ENCODE results near the gene COMMD7. TPM values are rescaled to one million over a fixed set of nuclear protein-coding genes. Genes with fewer than 3 reads are reported as not detected.
"Not testable (repeated sequence)": the region's sequence is repeated elsewhere in the genome, so short reads cannot be mapped to it uniquely, and the experiment has no call there.

COMMD7 gene
- total RNA-seq, 1 donor from 2014 or later, result 36.3 TPM

DNA sequence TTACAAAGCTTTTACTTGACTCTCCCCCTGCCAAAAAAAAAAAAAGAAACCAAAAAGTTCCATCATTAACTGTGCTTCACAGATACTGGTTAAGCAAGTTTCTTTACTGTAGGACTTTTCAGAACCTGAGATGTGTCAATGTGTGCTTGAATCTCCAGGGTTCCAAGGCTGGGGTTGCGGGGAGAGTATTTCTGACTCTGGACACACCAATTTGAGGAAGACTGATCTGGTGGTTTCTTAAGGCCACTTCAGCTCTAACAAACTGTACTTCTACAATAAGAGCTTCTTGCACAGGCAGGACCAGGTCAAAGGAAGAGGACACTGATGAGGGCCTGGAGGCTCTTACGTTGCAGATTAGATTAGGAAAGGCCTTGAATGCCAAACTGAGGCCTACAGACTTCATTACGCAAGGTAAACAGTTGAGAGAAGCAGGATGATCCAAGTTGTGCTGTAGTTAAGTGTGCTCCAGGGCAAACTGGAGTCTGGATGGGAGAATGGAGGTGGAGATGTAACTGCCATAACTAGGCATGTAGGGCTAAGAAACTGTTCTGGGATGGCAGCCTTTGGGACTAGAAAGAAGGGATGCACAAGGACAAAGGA is 24.4 kb downstream of the COMMD7 start:
- intact Hi-C loops (cut with DNase I), result no loop called here
- Histone ChIP-seq H3K27me3 (no peaks in the 10 kb centered on the region), H3K36me3 (peaks cover 38% of the 10 kb centered on the region), H3K9me3 (no peaks in the 10 kb centered on the region), H3K27ac (no peak overlapping the region), H3K4me3 (no peak overlapping the region), H3K4me1 (no peaks in the 10 kb centered on the region)
- ATAC-seq (no peak), DNase-seq (no peak)
- TF ChIP-seq, protein P1, sequence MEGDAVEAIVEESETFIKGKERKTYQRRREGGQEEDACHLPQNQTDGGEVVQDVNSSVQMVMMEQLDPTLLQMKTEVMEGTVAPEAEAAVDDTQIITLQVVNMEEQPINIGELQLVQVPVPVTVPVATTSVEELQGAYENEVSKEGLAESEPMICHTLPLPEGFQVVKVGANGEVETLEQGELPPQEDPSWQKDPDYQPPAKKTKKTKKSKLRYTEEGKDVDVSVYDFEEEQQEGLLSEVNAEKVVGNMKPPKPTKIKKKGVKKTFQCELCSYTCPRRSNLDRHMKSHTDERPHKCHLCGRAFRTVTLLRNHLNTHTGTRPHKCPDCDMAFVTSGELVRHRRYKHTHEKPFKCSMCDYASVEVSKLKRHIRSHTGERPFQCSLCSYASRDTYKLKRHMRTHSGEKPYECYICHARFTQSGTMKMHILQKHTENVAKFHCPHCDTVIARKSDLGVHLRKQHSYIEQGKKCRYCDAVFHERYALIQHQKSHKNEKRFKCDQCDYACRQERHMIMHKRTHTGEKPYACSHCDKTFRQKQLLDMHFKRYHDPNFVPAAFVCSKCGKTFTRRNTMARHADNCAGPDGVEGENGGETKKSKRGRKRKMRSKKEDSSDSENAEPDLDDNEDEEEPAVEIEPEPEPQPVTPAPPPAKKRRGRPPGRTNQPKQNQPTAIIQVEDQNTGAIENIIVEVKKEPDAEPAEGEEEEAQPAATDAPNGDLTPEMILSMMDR (IDR thresholded peaks at IDR 0.05), result no peak

DNA sequence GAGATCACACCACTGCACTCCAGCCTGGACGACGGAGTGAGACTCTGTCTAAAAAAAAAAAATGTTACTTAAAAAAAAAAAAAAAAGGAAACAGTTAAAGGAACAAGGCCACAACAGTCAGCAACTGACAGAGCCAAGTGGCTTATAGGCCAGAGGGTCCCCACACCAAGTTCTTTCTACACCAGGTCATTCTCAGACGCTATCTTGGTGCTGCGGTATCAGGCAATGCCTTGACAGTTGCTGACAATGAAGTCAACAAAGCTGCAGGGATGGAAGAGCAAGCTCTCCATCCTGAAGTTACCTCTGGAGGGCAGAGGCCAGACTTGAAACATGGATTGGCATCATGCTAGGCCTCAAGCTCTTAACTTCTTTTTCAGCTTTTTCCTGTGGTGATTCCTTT is 31.9 kb downstream of the COMMD7 start:
- TF ChIP-seq, protein P1 (IDR thresholded peaks at IDR 0.05), result no peak

DNA sequence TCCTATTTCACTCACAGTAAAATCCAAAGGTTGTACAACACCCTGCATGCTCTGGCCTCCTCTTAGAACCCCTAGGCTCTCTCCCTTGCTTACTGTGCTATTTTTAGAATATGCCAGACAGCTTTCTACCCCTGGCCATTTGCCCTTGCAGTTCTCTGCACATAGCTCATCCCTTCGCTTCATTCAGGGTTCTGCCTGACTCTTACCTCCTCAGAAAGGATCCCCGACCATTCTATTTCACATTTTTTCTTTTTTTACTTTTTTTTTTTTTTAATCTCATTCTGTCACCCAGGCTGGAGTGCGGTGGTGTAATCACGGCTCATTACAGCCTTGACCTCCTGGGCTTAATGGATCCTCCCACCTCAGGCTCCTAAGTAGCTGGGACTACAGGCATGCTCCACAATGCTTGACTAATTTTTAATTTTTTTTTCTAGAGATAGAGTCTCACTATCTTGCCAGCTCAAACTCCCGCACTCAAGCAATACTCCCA is 33.6 kb downstream of the COMMD7 start:
- H3K27me3 ChIP-seq, result no peaks in the 10 kb centered on the region
- peaks cover 21% of the 10 kb centered on the region for H3K36me3 ChIP-seq
- intact Hi-C loops (cut with DNase I), result no loop called here
- no peaks in the 10 kb centered on the region for H3K9me3 ChIP-seq
- H3K27ac ChIP-seq, result no peak overlapping the region
- peaks cover 4% of the 10 kb centered on the region for H3K4me1 ChIP-seq
- H3K4me3 ChIP-seq, result no peak overlapping the region
- ATAC-seq (no peak), DNase-seq (no peak)
- TF ChIP-seq, protein P1 (IDR thresholded peaks at IDR 0.05), result no peak

More for the DNA sequence above, 31.9 kb downstream of the COMMD7 start:
- H3K4me3 ChIP-seq, result no peak overlapping the region
- ATAC-seq (no peak), DNase-seq (no peak)
- peaks cover 4% of the 10 kb centered on the region for H3K4me1 ChIP-seq
- H3K27me3 ChIP-seq, result no peaks in the 10 kb centered on the region
- no peaks in the 10 kb centered on the region for H3K9me3 ChIP-seq
- H3K36me3 ChIP-seq, result peaks cover 18% of the 10 kb centered on the region
- intact Hi-C loops (cut with DNase I), result no loop called here
- H3K27ac ChIP-seq, result no peak overlapping the region

DNA sequence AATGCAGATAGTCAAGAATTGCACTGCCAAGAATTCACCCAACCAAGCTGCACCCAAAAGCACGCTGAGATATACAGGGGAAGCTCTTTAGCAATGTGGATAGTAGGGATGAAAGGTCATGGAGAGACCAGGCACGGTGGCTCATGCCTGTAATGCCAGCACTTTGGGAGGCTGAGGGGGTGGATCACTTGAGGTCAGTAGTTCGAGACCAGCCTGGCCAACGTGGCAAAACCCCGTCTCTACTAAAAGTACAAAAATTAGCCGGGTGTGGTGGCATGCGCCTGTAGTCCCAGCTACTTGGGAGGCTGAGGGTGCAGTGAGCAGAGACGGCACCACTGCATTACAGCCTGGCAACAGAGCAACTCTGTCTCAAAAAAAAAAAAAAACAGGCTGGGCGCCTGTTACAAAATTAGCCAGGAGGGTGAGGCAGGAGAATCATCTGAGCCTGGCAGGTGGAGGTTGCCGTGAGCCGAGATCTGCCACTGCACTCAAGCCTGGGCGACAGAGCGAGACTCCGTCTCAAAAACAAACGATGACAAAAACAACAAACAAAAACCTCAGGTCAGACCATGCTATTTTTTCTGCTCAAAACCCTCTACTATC is 34.1 kb downstream of the COMMD7 start:
- ATAC-seq; DNase-seq; H3K4me1 ChIP-seq; H3K9me3 ChIP-seq; H3K4me3 ChIP-seq; intact Hi-C loops (cut with DNase I); H3K27me3 ChIP-seq; H3K27ac ChIP-seq: not testable (repeated sequence)
- peaks cover 21% of the 10 kb centered on the region for H3K36me3 ChIP-seq

DNA sequence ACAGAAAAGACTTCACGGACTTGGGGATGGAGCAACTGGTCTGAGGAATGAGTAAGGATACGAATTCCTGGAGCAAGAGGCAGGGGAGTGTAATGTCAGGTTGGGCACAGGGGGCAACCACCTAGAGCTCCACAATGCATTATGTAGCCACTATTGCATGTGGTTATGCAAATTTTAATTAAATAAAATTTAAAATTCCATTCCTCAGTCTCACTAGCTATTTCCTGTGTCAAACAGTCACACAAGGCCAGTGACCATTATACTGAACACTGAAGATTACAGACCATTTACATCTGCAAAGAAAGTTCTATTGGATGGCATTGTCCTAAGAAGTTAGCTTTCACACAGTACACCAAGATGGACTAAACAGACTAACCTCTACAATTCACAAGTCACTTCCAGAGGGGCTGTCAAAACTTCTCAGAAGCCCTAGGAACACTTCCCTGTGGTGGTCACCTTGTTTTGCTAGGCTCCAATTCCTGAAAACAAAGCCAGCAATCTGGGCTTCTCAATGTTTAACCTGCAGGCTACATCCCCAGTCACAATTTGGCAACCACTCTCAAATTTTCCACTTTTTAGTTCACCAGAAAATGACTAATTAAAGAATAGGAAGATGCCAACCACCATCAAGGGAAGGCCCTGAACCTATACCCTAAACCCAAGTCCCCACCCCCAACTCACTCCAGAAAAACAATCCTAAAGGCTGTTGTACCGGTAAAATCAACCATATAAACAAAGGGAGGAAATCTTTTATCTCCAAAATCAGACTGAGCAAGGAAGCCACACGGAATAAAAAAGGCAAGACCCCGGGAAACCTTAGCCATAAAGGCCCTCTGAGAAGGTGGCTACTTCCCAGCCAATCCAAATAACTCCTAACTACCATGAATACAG is 35.3 kb downstream of the COMMD7 start:
- TF ChIP-seq, protein P1 (IDR thresholded peaks at IDR 0.05), result no peak
- no peak for DNase-seq
- no peaks in the 10 kb centered on the region for H3K9me3 ChIP-seq
- H3K27ac ChIP-seq, result no peak overlapping the region
- ATAC-seq, result no peak
- H3K4me3 ChIP-seq, result no peak overlapping the region
- H3K27me3 ChIP-seq, result no peaks in the 10 kb centered on the region
- peaks cover 30% of the 10 kb centered on the region for H3K36me3 ChIP-seq
- intact Hi-C loops (cut with DNase I), result no loop called here
- peaks cover 4% of the 10 kb centered on the region for H3K4me1 ChIP-seq

DNA sequence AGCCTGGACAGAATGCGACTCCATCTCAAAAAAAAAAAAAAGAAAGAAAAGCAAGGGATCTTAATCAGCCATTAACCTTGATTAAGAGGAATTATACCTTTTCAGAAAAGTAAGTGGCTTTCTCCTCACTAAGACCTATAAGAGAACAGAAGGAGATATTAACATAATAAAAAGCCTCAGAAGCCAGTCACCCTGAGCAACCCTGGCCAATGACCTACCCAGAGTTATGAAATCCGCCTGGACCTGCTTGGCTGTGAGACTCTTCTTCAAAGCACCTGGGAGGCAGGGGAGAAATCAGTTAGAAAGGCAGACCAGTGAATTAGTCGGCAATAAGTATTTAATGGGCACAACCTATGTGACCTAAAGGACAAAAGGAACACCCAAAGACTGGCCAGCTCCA is 36.8 kb downstream of the COMMD7 start:
- Histone ChIP-seq H3K27ac (no peak overlapping the region), H3K36me3 (peaks cover 39% of the 10 kb centered on the region), H3K4me3 (no peak overlapping the region), H3K9me3 (no peaks in the 10 kb centered on the region), H3K4me1 (peaks cover 4% of the 10 kb centered on the region), H3K27me3 (no peaks in the 10 kb centered on the region)
- intact Hi-C loops (cut with DNase I), result no loop called here
- TF ChIP-seq, protein P1 (IDR thresholded peaks at IDR 0.05), result no peak
- DNase-seq (no peak), ATAC-seq (no peak)

Data from upper lobe of right lung (tissue), 1 donor.